IMR-90 (cell line): ENCODE results near the gene CCDC33. TPM values are rescaled to one million over a fixed set of nuclear protein-coding genes. Genes with fewer than 3 reads are reported as not detected.

Experiments used
- ATAC-seq: fragments of 200-7000 bp; cut with Tn5 transposase; 2 replicates; pipeline ENCODE4 v1.9.1; 2020; ENCODE audit warnings: low read depth, mild to moderate bottlenecking, moderate library complexity
- BruUV-seq: library from RNA; stranded (reverse); fragments of 400-500 nt; replicated peaks from 2 replicates; lab custom pipeline; 2021; lab: Mats Ljungman, UMichigan
- CTCF ChIA-PET: fragments of 300-600 bp; formaldehyde crosslinking; extraction: SDS; loops from one replicate; lab custom pipeline; 2021; ENCODE audit warnings: antibody characterized with exemption; lab: Yijun Ruan, JAX
- POLR2A ChIA-PET: fragments of 300-600 bp; sonication (Branson Sonifier 250); formaldehyde crosslinking; loops from one replicate; lab custom pipeline; 2022; ENCODE audit warnings: antibody characterized with exemption; ENCODE audit not compliant: unreplicated experiment; lab: Charles Lee
- DNase-seq: peaks from one replicate; pipeline ENCODE4 v3.0.0; 2013
- H2AFZ ChIP-seq: replicated peaks from 2 replicates; pipeline ENCODE3; 2013; ENCODE audit warnings: low read length, mild to moderate bottlenecking; ENCODE audit not compliant: poor library complexity
- H2AK5ac ChIP-seq: 2 replicates; pipeline ENCODE4 v1.6.1; 2013; ENCODE audit warnings: low read depth, low read length, inconsistent platforms
- H2AK9ac ChIP-seq: replicated peaks from 2 replicates; pipeline ENCODE3; 2013; ENCODE audit warnings: mild to moderate bottlenecking, low read depth, low read length, moderate library complexity; ENCODE audit not compliant: poor library complexity
- H2BK120ac ChIP-seq: 2 replicates; pipeline ENCODE4 v1.6.1; 2013; ENCODE audit warnings: low read depth, low read length, inconsistent platforms
- H2BK15ac ChIP-seq: 3 replicates; pipeline ENCODE4 v1.6.1; 2013; ENCODE audit warnings: low read depth, low read length, inconsistent platforms
- H2BK20ac ChIP-seq: 2 replicates; pipeline ENCODE4 v1.6.1; 2013; ENCODE audit warnings: low read depth, mild to moderate bottlenecking, inconsistent platforms, low read length, moderate library complexity
- H2BK5ac ChIP-seq: 2 replicates; pipeline ENCODE4 v1.6.1; 2013; ENCODE audit warnings: mild to moderate bottlenecking, low read depth, low read length, inconsistent platforms; ENCODE audit not compliant: poor library complexity, severe bottlenecking
- H3K14ac ChIP-seq: replicated peaks from 2 replicates; pipeline ENCODE4 v1.6.1; 2013; ENCODE audit warnings: low read depth, low read length, inconsistent platforms
- H3K18ac ChIP-seq: 2 replicates; pipeline ENCODE4 v1.6.1; 2013; ENCODE audit warnings: low read depth, low read length, control low read depth
- H3K23ac ChIP-seq: 2 replicates; pipeline ENCODE4 v1.6.1; 2013; ENCODE audit warnings: low read depth, low read length, inconsistent platforms
- H3K27ac ChIP-seq: 2 replicates; pipeline ENCODE4 v1.5.1; 2013; ENCODE audit warnings: mild to moderate bottlenecking, control low read depth, low read length; ENCODE audit not compliant: insufficient read depth
- H3K27me3 ChIP-seq: 2 replicates; pipeline ENCODE4 v1.6.1; 2013; ENCODE audit warnings: low read length; ENCODE audit not compliant: control insufficient read depth, insufficient read depth
- H3K36me3 ChIP-seq: 2 replicates; pipeline ENCODE4 v1.6.1; 2013; ENCODE audit warnings: low read length, mixed read lengths; ENCODE audit not compliant: control insufficient read depth, insufficient read depth
- H3K4ac ChIP-seq: 2 replicates; pipeline ENCODE4 v1.6.1; 2013; ENCODE audit warnings: low read depth, low read length, inconsistent platforms
- H3K4me1 ChIP-seq: 2 replicates; pipeline ENCODE4 v1.6.1; 2013; ENCODE audit warnings: low read length, mixed read lengths; ENCODE audit not compliant: control insufficient read depth, insufficient read depth
- H3K4me2 ChIP-seq: 2 replicates; pipeline ENCODE4 v1.6.1; 2013; ENCODE audit warnings: low read depth, mild to moderate bottlenecking, control low read depth, low read length, moderate library complexity
- H3K4me3 ChIP-seq: 2 replicates; pipeline ENCODE4 v1.5.1; 2013; ENCODE audit warnings: low read depth, mild to moderate bottlenecking, control low read depth, low read length, moderate library complexity; ENCODE audit not compliant: insufficient read depth
- H3K56ac ChIP-seq: 2 replicates; pipeline ENCODE4 v1.6.1; 2013; ENCODE audit warnings: low read length, inconsistent platforms; ENCODE audit not compliant: insufficient read depth; ENCODE audit errors: extremely low read depth
- H3K79me1 ChIP-seq, 2 experiments: 2 replicates each; pipeline ENCODE4 v1.6.1; 2013; ENCODE audit warnings: low read length in 2 of 2, inconsistent platforms in 1 of 2, low read depth in 1 of 2
- H3K9ac ChIP-seq: 2 replicates; pipeline ENCODE4 v1.6.1; 2013; ENCODE audit warnings: low read depth, low read length, control low read depth
- H3K9me1 ChIP-seq: 2 replicates; pipeline ENCODE4 v1.6.1; 2013; ENCODE audit warnings: low read length, inconsistent platforms; ENCODE audit not compliant: insufficient read depth
- H3K9me3 ChIP-seq: 2 replicates; pipeline ENCODE4 v1.6.1; 2013; ENCODE audit warnings: low read length; ENCODE audit not compliant: control insufficient read depth, insufficient read depth
- H4K20me1 ChIP-seq: 2 replicates; pipeline ENCODE4 v1.6.1; 2013; ENCODE audit warnings: low read length, inconsistent platforms; ENCODE audit not compliant: insufficient read depth
- H4K5ac ChIP-seq: 2 replicates; pipeline ENCODE4 v1.6.1; 2013; ENCODE audit warnings: mild to moderate bottlenecking, low read depth, low read length, control low read depth
- H4K8ac ChIP-seq, 2 experiments: 2 replicates each; pipeline ENCODE4 v1.6.1; 2013; ENCODE audit warnings: low read depth in 2 of 2, low read length in 2 of 2, control low read depth in 1 of 2, inconsistent platforms in 1 of 2
- H4K91ac ChIP-seq: 2 replicates; pipeline ENCODE4 v1.6.1; 2013; ENCODE audit warnings: low read depth, low read length, inconsistent platforms; ENCODE audit not compliant: insufficient read depth
- BHLHE40 ChIP-seq: fragments of 150-350 bp; IDR thresholded peaks from 2 replicates; pipeline ENCODE4 v1.6.1; 2016; ENCODE audit warnings: mild to moderate bottlenecking, low read depth, low read length
- CHD1 ChIP-seq: IDR thresholded peaks from 2 replicates; pipeline ENCODE4 v1.6.1; 2012; ENCODE audit warnings: low read depth, low read length, improper control_type of control experiment
- RAD21 ChIP-seq: IDR thresholded peaks from 2 replicates; pipeline ENCODE4 v1.6.1; 2012; ENCODE audit warnings: low read length, improper control_type of control experiment
- RFX5 ChIP-seq: IDR thresholded peaks from 2 replicates; pipeline ENCODE4 v1.8.0; 2012; ENCODE audit warnings: low read depth, mild to moderate bottlenecking, low read length, moderate library complexity
- SMC3 ChIP-seq: fragments of 150-350 bp; IDR thresholded peaks from 2 replicates; pipeline ENCODE4 v1.6.1; 2016; ENCODE audit warnings: low read depth, mild to moderate bottlenecking, antibody characterized with exemption, low read length, moderate library complexity
- WGBS, 2 experiments: methylation state at CpG; one replicate each; pipeline versions ENCODE4 v1.1.5 to v1.1.7; 2013; ENCODE audit warnings: missing lambda C conversion rate in 2 of 2; ENCODE audit not compliant: insufficient read length in 1 of 2; ENCODE audit errors: extremely low coverage in 2 of 2; 5-methylcytosine and 5-hydroxymethylcytosine counted together
- dilution Hi-C: fragments of 300-500 bp; cut with HindIII; formaldehyde crosslinking; loops from one replicate; pipeline ENCODE4 v1.14.3; 2018; ENCODE audit warnings: low sequenced_read_pairs; ENCODE audit not compliant: unreplicated experiment
- in situ Hi-C: fragments of 300-500 bp; cut with MboI; formaldehyde crosslinking; loops from 3 replicates; pipeline ENCODE4 v1.14.3; 2019; ENCODE audit warnings: low sequenced_read_pairs, inconsistent platforms, mixed read lengths
- intact Hi-C: fragments of 100-400 bp; cut with micrococcal nuclease; formaldehyde crosslinking; loops from 2 replicates; pipeline ENCODE4 v1.10.0; 2022
- polyA plus RNA-seq, 3 experiments: library from polyadenylated mRNA; depleted of rRNA; stranded (reverse); fragments of >200 nt; gene quantifications; 2 replicates each; pipeline ENCODE4 v1.2.3, GENCODE V29; 2012; ENCODE audit warnings: low replicate concordance in 1 of 3
- total RNA-seq: library from RNA; depleted of rRNA; stranded (reverse); fragments of >200 nt; gene quantifications from 2 replicates; pipeline ENCODE4 v1.2.3, GENCODE V29; 2012
- TF ChIP-seq, protein P1 (sequence below): fragments of 150-350 bp; IDR thresholded peaks from 2 replicates; pipeline ENCODE4 v1.6.1; 2016; ENCODE audit warnings: low read depth, mild to moderate bottlenecking, low read length, moderate library complexity, borderline replicate concordance

CCDC33 gene
- total and polyA plus RNA-seq, 2 of the 4 experiments (the other 2 are of a cell fraction): not detected

DNA sequence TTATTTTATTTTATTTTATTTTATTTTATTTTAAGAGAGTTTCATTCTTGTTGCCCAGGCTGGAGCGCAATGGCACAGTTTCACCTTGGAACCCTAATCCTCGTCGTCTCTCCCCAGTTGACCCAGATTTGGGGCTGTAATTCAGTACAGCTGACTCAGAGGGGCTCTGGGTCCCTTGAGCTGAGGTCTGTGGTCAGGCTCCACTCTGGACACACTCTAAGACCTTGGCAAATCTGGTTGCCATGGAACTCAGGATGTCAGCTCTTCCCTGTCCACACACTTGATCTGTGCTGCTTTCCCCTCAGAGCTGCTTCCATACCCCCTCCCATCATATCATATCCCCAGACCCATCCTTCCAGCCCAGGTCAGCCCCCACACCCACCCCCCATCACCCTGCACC, 132.0 kb downstream of the CCDC33 start:
- no TSS peak for BruUV-seq
- Histone ChIP-seq H3K4me3 (no peak overlapping the region), H3K4me2 (no peak overlapping the region), H3K4ac (no peak overlapping the region), H4K5ac (no peak overlapping the region), H3K56ac (no peak overlapping the region), H2AK9ac (no peak overlapping the region), H2BK15ac (no peak overlapping the region), H2BK5ac (no peak overlapping the region), H2AK5ac (no peak overlapping the region), H3K9me3 (no peaks in the 10 kb centered on the region), H3K27me3 (peaks cover 53% of the 10 kb centered on the region), H2BK20ac (no peak overlapping the region), H3K18ac (no peak overlapping the region), H4K8ac (no peak overlapping the region), H4K91ac (no peak overlapping the region), H2BK120ac (no peak overlapping the region), H3K79me1 (no peaks in the 10 kb centered on the region), H3K23ac (no peak overlapping the region), H3K9me1 (no peaks in the 10 kb centered on the region), H2AFZ (no peak overlapping the region), H3K9ac (no peak overlapping the region), H3K27ac (no peak overlapping the region), H3K14ac (no peak overlapping the region), H4K20me1 (no peaks in the 10 kb centered on the region), H3K4me1 (peaks cover 2% of the 10 kb centered on the region; the same call in 1 of the 2 replicates), H3K36me3 (no peaks in the 10 kb centered on the region)
- intact Hi-C loops (no loop called here), in situ Hi-C loops (no loop called here), dilution Hi-C loops (no loop called here)
- ATAC-seq: no peak
- WGBS, 2 experiments: 90% methylated on average over 2 of the region's 3 CpGs; no CpG with 5 or more reads in 1 of the 2 experiments
- ChIA-PET POLR2A (no interaction called here), CTCF (no interaction called here)
- no peak for DNase-seq
- TF ChIP-seq RFX5: no peak
- TF ChIP-seq BHLHE40: no peak
- TF ChIP-seq CHD1: no peak
- TF ChIP-seq SMC3: no peak
- TF ChIP-seq, protein P1, sequence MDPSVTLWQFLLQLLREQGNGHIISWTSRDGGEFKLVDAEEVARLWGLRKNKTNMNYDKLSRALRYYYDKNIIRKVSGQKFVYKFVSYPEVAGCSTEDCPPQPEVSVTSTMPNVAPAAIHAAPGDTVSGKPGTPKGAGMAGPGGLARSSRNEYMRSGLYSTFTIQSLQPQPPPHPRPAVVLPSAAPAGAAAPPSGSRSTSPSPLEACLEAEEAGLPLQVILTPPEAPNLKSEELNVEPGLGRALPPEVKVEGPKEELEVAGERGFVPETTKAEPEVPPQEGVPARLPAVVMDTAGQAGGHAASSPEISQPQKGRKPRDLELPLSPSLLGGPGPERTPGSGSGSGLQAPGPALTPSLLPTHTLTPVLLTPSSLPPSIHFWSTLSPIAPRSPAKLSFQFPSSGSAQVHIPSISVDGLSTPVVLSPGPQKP: no peak
- TF ChIP-seq RAD21: no peak
